ENCODE results near the gene CENPN.

The CENPN gene

DNA sequence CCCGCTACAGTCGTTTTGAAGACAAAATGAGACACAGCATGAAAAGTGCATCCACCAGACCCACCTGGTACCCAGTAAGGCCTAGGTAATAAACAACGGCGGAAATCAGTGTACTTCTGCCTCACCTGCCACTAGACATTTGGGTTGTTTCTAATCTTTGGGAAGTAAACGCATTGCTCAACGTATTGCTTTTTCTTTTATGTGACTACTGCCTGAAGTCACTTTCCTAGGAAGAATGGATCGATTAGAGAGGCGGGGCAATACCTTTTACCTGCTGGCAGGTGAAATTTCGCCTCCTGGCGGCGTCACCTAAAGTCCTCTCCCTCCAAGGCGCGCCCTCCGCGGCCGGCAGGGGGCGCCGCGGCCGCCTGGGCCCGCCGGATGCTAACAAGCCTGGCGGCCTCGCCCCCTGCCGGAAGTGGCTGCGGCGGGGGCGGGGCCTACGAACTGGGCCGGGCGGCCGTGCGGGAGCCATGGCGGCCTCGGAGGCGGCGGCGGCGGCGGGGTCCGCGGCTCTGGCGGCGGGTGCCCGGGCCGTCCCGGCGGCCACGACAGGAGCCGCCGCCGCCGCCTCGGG is 28.5 kb downstream of the CENPN start, which contains the start of gene ATMIN:
ATMIN (plus strand) TSS at position 445 of the 577 bp plus-strand sequence; CDS start at position 474, 29 bp downstream.
- H3K27me3 ChIP-seq (ENCODE audit: insufficient read depth, low read depth, severe bottlenecking) = no peaks in the 10 kb centered on the region
- no peaks in the 10 kb centered on the region for H3K36me3 ChIP-seq
- peak within 1 kb of the TSS; percentile 45; the same call in 1 of the 2 replicates for H3K27ac ChIP-seq
- peak; percentile 63 for DNase-seq
- no peaks in the 10 kb centered on the region for H3K9me3 ChIP-seq (ENCODE audit: severe bottlenecking)
- TF ChIP-seq, protein P1, sequence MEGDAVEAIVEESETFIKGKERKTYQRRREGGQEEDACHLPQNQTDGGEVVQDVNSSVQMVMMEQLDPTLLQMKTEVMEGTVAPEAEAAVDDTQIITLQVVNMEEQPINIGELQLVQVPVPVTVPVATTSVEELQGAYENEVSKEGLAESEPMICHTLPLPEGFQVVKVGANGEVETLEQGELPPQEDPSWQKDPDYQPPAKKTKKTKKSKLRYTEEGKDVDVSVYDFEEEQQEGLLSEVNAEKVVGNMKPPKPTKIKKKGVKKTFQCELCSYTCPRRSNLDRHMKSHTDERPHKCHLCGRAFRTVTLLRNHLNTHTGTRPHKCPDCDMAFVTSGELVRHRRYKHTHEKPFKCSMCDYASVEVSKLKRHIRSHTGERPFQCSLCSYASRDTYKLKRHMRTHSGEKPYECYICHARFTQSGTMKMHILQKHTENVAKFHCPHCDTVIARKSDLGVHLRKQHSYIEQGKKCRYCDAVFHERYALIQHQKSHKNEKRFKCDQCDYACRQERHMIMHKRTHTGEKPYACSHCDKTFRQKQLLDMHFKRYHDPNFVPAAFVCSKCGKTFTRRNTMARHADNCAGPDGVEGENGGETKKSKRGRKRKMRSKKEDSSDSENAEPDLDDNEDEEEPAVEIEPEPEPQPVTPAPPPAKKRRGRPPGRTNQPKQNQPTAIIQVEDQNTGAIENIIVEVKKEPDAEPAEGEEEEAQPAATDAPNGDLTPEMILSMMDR (IDR thresholded peaks at IDR 0.05; ENCODE audit: low read depth, low read length) = peak; percentile 76
- H3K4me3 ChIP-seq (ENCODE audit: low read depth, low read length) = peak within 1 kb of the TSS; percentile 41

DNA sequence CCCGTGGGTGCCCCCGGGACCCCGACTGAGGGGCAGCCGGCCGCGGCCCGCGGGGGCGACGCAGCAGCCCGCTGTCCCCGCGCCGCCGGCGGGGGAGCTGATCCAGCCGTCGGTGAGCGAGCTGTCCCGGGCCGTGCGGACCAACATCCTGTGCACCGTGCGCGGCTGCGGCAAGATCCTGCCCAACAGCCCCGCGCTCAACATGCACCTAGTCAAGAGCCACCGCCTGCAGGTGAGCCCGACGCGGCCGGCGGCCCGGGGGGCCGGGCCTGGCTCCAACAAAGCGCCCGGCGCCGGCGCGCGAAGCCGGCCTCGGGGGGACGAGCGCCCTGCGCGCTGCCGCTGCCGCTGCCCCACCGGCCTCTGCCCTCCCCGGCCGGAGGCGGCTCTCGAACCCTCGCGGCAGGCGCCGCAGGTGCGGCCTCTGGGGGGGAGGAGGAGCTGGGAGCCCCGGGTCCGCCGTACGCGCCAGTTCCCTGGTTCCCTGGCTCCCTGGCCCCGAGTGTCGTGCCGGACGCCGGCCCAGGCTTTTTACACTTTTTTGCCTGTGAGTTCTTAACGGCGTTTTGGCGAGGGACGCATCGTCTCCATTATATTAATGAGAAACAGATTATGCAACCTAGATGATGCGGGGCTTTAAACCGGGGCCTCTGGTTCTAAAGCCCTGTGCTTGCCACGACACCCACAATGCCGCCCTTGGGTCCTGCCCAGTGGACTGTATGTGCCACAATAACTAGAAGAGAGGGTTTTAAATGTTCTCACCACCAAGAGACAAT is 29.1 kb downstream of the CENPN start:
- Histone ChIP-seq H3K9me3 (ENCODE audit: severe bottlenecking) (no peaks in the 10 kb centered on the region), H3K27ac (peak overlapping the region; percentile 45; the same call in 1 of the 2 replicates), H3K27me3 (ENCODE audit: insufficient read depth, low read depth, severe bottlenecking) (no peaks in the 10 kb centered on the region), H3K4me3 (ENCODE audit: low read depth, low read length) (peak overlapping the region; percentile 41), H3K36me3 (no peaks in the 10 kb centered on the region)
- DNase-seq = peak; percentile 10
- TF ChIP-seq, protein P1 (IDR thresholded peaks at IDR 0.05; ENCODE audit: low read depth, low read length) = no peak

DNA sequence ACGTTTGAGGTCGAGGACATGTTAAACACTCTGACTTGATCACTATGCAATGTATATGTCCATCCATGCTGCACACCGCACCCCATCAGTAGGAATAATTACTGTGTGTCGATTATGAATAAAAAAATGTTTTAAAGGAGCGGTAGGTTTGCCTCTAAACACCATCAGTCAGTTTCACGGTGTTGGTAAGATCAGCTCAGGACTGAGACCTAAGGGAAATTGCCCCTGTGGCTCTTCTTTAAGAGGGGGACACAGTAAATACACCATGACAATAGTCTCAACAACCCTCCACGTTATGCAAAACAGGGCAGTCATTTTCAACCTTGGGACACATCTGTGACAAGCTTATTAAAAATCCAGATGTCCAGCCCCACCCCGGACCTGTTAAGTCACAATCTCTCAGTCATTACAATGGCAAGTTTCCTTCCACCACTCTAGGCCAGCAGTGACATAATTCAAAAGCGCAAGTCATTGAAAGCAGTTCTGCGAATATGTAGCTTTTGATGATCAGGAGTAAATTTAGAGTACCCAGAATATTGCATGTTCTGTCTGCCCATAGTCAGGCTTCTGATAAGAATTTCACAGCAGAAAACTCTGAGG is 29.8 kb downstream of the CENPN start:
- H3K9me3 ChIP-seq (ENCODE audit: severe bottlenecking) = no peaks in the 10 kb centered on the region
- no peak overlapping the region for H3K27ac ChIP-seq
- no peaks in the 10 kb centered on the region for H3K27me3 ChIP-seq (ENCODE audit: insufficient read depth, low read depth, severe bottlenecking)
- H3K4me3 ChIP-seq (ENCODE audit: low read depth, low read length) = peak overlapping the region; percentile 41
- DNase-seq = no peak
- H3K36me3 ChIP-seq = no peaks in the 10 kb centered on the region
- TF ChIP-seq, protein P1 (IDR thresholded peaks at IDR 0.05; ENCODE audit: low read depth, low read length) = no peak

DNA sequence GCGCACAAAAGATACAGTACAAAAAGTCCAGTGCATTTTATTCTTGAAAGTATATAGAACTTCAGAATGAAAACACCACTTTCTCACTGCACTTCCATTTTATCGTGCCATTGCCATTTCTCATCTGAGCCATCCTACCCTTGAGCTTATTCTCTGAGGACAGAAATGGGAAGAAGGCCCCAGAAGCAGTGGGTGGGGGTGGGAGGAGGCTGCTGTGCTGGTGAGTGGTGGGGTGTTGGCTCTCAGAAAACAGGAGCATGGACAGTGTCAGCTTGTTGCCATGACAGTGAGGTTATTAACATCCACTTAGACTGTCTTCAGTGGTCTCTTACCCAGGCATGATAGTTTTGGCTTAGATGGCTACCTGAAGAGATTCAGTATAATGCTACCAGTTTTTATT is 33.1 kb downstream of the CENPN start:
- no peak for DNase-seq
- H3K27me3 ChIP-seq (ENCODE audit: insufficient read depth, low read depth, severe bottlenecking) = no peaks in the 10 kb centered on the region
- no peak overlapping the region for H3K4me3 ChIP-seq (ENCODE audit: low read depth, low read length)
- H3K27ac ChIP-seq = no peak overlapping the region
- H3K9me3 ChIP-seq (ENCODE audit: severe bottlenecking) = no peaks in the 10 kb centered on the region
- no peaks in the 10 kb centered on the region for H3K36me3 ChIP-seq
- TF ChIP-seq, protein P1 (IDR thresholded peaks at IDR 0.05; ENCODE audit: low read depth, low read length) = no peak

DNA sequence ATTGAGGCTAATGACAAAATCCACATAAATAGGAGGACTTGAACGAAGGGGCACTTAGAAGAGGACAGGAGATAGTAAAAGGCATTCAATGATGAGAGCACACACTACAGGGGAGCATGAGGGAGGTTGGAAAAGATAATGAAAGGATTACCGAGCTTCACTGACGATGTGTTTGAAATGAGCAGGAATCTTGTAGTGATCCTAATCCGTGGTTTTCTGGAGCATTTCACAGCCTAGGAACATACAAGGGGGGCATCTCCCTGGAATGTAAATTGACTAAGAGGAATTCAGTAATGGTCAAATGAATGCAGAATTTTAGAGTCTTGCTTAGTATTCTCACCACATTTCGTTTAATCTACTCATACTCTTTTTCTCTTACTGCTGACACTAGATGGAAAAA is 33.8 kb downstream of the CENPN start:
- Histone ChIP-seq H3K9me3 (ENCODE audit: severe bottlenecking) (no peaks in the 10 kb centered on the region), H3K36me3 (no peaks in the 10 kb centered on the region), H3K4me3 (ENCODE audit: low read depth, low read length) (no peak overlapping the region), H3K27me3 (ENCODE audit: insufficient read depth, low read depth, severe bottlenecking) (no peaks in the 10 kb centered on the region), H3K27ac (no peak overlapping the region)
- TF ChIP-seq, protein P1 (IDR thresholded peaks at IDR 0.05; ENCODE audit: low read depth, low read length) = no peak
- DNase-seq = no peak
